Esophagus squamous epithelium (tissue), 4 donors: ENCODE data around the gene ZC2HC1B.

ENCODE experiments used
- CTCF ChIP-seq, 6 experiments: fragments of 450-650 bp in 4 of 6; fragments of 200-600 bp in 2 of 6; sonication (generic) in 2 of 6; IDR thresholded peaks; one replicate each; pipeline ENCODE4 v1.5.1; 2016 to 2019; ENCODE audit warnings: antibody characterized with exemption in 6 of 6, mild to moderate bottlenecking in 4 of 6, moderate library complexity in 4 of 6
- POLR2A ChIP-seq, 4 donors: fragments of 450-650 bp; IDR thresholded peaks; one replicate each; pipeline ENCODE4 v1.6.1; 2017; ENCODE audit warnings: antibody characterized with exemption in 4 of 4, mild to moderate bottlenecking in 4 of 4, moderate library complexity in 3 of 4

GRCh38 chr6:143844006-143844405 lies 20.3 kb upstream of the ZC2HC1B start:
- TF ChIP-seq POLR2A (IDR thresholded peaks at IDR 0.05) (no peak), CTCF (IDR thresholded peaks at IDR 0.05) (peak in 1 of 6 experiments; percentile 24)
